PC-9 (cell line): ENCODE results near the gene ZNF440.

ENCODE experiments used
- EZH2 ChIP-seq: fragments of 200-600 bp; sonication (generic); IDR thresholded peaks from 2 replicates; pipeline ENCODE4 v1.8.0; 2017; ENCODE audit warnings: antibody characterized with exemption, low read depth
- TF ChIP-seq, protein P1 (sequence below): fragments of 200-600 bp; sonication (generic); conservative IDR thresholded peaks from 2 replicates; pipeline ENCODE4 v1.6.1; 2017; ENCODE audit warnings: mixed run types, antibody characterized with exemption, mild to moderate bottlenecking, moderate library complexity

DNA sequence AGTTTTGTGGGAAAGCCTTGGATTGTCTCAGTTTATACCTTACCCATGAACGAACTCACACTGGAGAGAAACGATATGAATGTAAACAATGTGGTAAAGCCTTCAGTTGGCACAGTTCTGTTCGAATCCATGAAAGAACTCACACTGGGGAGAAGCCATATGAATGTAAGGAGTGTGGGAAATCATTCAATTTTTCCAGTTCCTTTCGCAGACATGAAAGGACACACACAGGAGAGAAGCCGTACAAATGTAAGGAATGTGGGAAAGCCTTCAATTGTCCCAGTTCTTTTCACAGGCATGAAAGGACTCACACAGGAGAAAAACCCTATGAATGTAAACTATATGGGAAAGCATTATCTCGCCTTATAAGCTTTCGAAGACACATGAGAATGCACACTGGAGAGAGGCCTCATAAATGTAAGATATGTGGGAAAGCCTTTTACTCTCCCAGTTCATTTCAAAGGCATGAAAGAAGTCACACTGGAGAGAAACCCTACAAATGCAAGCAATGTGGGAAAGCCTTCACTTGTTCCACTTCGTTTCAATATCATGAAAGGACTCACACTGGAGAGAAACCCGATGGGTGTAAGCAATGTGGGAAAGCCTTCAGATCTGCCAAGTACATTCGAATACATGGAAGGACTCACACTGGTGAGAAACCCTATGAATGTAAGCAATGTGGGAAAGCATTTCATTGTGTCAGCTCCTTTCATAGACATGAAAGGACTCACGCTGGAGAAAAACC is 7.5 kb upstream of the ZNF440 start:
- TF ChIP-seq, protein P1, sequence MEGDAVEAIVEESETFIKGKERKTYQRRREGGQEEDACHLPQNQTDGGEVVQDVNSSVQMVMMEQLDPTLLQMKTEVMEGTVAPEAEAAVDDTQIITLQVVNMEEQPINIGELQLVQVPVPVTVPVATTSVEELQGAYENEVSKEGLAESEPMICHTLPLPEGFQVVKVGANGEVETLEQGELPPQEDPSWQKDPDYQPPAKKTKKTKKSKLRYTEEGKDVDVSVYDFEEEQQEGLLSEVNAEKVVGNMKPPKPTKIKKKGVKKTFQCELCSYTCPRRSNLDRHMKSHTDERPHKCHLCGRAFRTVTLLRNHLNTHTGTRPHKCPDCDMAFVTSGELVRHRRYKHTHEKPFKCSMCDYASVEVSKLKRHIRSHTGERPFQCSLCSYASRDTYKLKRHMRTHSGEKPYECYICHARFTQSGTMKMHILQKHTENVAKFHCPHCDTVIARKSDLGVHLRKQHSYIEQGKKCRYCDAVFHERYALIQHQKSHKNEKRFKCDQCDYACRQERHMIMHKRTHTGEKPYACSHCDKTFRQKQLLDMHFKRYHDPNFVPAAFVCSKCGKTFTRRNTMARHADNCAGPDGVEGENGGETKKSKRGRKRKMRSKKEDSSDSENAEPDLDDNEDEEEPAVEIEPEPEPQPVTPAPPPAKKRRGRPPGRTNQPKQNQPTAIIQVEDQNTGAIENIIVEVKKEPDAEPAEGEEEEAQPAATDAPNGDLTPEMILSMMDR, result no peak
- TF ChIP-seq EZH2, result no peak
